Astrocyte (in vitro differentiated cells and primary cell): ENCODE measurements around the gene ANKRD52. TPM values are rescaled to one million over a fixed set of nuclear protein-coding genes. Genes with fewer than 3 reads are reported as not detected.

ENCODE experiments used
- DNase-seq: peaks from one replicate; pipeline ENCODE4 v3.0.0-alpha.2; 2010; ENCODE audit warnings: low read depth
- FAIRE-seq: peaks from 2 replicates; lab custom pipeline; 2011; peaks lifted over from hg19 to GRCh38; lab: Jason Lieb, UNC
- H2AFZ ChIP-seq: 2 replicates; pipeline ENCODE4 v1.6.0; 2012; ENCODE audit warnings: low read depth, low read length, inconsistent platforms
- H3K27ac ChIP-seq: 2 replicates; pipeline ENCODE4 v1.5.1; 2011; ENCODE audit warnings: low read depth, low read length, inconsistent platforms
- H3K27me3 ChIP-seq: 2 replicates; pipeline ENCODE4 v1.6.0; 2011; ENCODE audit warnings: low read length, inconsistent platforms; ENCODE audit not compliant: insufficient read depth
- H3K36me3 ChIP-seq: 2 replicates; pipeline ENCODE4 v1.5.1; 2011; ENCODE audit warnings: low read length, inconsistent platforms; ENCODE audit not compliant: insufficient read depth
- H3K4me1 ChIP-seq: 2 replicates; pipeline ENCODE4 v1.5.1; 2011; ENCODE audit warnings: low read length, inconsistent platforms; ENCODE audit not compliant: insufficient read depth
- H3K4me2 ChIP-seq: 2 replicates; pipeline ENCODE4 v1.6.0; 2012; ENCODE audit warnings: low read length, inconsistent platforms
- H3K4me3 ChIP-seq: 2 replicates; pipeline ENCODE4 v1.5.1; 2011; ENCODE audit warnings: low read depth, mild to moderate bottlenecking, low read length, inconsistent platforms; ENCODE audit not compliant: insufficient read depth
- H3K79me2 ChIP-seq: 2 replicates; pipeline ENCODE4 v1.6.0; 2012; ENCODE audit warnings: mild to moderate bottlenecking, low read length, inconsistent platforms; ENCODE audit not compliant: insufficient read depth
- H3K9ac ChIP-seq: 2 replicates; pipeline ENCODE4 v1.6.0; 2012; ENCODE audit warnings: mild to moderate bottlenecking, low read length, inconsistent platforms
- H3K9me3 ChIP-seq: 2 replicates; pipeline ENCODE4 v1.5.1; 2012; ENCODE audit warnings: low read depth, mild to moderate bottlenecking, low read length, inconsistent platforms; ENCODE audit not compliant: insufficient read depth
- H4K20me1 ChIP-seq: 2 replicates; pipeline ENCODE4 v1.6.0; 2012; ENCODE audit warnings: low read length, inconsistent platforms; ENCODE audit not compliant: insufficient read depth
- H3K27ac Mint-ChIP-seq: one replicate; pipeline ENCODE4 v1.8.0; 2021; ENCODE audit warnings: mild to moderate bottlenecking, mixed read lengths; ENCODE audit not compliant: unreplicated experiment
- H3K27me3 Mint-ChIP-seq: one replicate; pipeline ENCODE4 v1.8.0; 2021; ENCODE audit warnings: low read depth, mixed read lengths; ENCODE audit not compliant: unreplicated experiment
- H3K36me3 Mint-ChIP-seq: one replicate; pipeline ENCODE4 v1.8.0; 2021; ENCODE audit warnings: low read depth, mixed read lengths; ENCODE audit not compliant: unreplicated experiment
- H3K4me1 Mint-ChIP-seq: one replicate; pipeline ENCODE4 v1.8.0; 2021; ENCODE audit warnings: low read depth, mixed read lengths; ENCODE audit not compliant: unreplicated experiment
- H3K4me3 Mint-ChIP-seq: one replicate; pipeline ENCODE4 v1.8.0; 2021; ENCODE audit warnings: mild to moderate bottlenecking, moderate library complexity, mixed read lengths; ENCODE audit not compliant: unreplicated experiment
- H3K9me3 Mint-ChIP-seq: one replicate; pipeline ENCODE4 v1.8.0; 2021; ENCODE audit warnings: mild to moderate bottlenecking, mixed read lengths; ENCODE audit not compliant: unreplicated experiment
- EZH2 ChIP-seq: IDR thresholded peaks from 2 replicates; pipeline ENCODE4 v1.6.1; 2012; ENCODE audit warnings: mild to moderate bottlenecking, low read length, inconsistent platforms; ENCODE audit not compliant: insufficient read depth
- total RNA-seq: library from RNA; stranded (reverse); gene quantifications from 2 replicates; pipeline ENCODE4 v1.2.1, GENCODE V29; 2021
- TF ChIP-seq, protein P1 (sequence below): IDR thresholded peaks from 2 replicates; pipeline ENCODE4 v1.5.1; 2011; ENCODE audit warnings: low read depth, mild to moderate bottlenecking, inconsistent platforms, low read length, moderate library complexity; ENCODE audit not compliant: insufficient read depth

ANKRD52 gene
- total RNA-seq, 1 donor from 2014 or later: 105 TPM

DNA sequence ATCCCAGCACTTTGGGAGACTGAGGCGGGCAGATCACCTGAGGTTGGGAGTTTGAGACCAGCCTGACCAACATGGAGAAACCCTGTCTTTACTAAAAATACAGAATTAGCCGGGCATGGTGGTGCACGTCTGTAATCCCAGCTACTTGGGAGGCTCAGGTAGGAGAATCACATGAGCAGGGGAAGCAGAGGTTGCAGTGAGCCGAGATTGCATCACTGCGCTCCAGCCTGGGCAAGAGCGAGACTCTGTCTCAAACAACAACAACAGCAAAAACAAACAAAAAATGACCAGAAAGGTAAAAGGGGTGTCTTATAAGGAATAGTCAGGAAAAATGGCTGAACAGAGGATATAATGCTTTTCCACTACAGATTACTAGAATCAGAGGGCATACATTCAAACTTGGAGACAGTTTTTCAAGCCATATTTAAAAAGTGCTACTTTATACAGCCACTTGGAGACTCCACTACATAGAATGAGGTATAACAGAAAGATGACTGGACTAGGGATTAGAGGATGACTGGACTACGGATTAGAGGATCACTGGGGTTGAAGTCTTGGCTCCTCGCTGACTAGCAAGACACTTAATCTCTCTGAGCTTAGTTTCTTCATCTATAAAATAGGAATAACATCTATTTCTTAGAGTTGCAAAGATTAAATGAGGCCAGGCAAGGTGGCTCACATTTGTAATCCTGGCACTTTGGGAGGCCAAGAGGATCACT, 46.8 kb upstream of the ANKRD52 start:
- no peak overlapping the region for H3K9ac ChIP-seq
- no peak overlapping the region for H3K4me3 ChIP-seq
- H3K79me2 ChIP-seq: peaks cover 19% of the 10 kb centered on the region
- no peaks in the 10 kb centered on the region for H3K27me3 Mint-ChIP-seq
- no peaks in the 10 kb centered on the region for H3K27me3 ChIP-seq
- no peak overlapping the region for H3K4me3 Mint-ChIP-seq
- H3K9me3 Mint-ChIP-seq: no peaks in the 10 kb centered on the region
- TF ChIP-seq, protein P1, sequence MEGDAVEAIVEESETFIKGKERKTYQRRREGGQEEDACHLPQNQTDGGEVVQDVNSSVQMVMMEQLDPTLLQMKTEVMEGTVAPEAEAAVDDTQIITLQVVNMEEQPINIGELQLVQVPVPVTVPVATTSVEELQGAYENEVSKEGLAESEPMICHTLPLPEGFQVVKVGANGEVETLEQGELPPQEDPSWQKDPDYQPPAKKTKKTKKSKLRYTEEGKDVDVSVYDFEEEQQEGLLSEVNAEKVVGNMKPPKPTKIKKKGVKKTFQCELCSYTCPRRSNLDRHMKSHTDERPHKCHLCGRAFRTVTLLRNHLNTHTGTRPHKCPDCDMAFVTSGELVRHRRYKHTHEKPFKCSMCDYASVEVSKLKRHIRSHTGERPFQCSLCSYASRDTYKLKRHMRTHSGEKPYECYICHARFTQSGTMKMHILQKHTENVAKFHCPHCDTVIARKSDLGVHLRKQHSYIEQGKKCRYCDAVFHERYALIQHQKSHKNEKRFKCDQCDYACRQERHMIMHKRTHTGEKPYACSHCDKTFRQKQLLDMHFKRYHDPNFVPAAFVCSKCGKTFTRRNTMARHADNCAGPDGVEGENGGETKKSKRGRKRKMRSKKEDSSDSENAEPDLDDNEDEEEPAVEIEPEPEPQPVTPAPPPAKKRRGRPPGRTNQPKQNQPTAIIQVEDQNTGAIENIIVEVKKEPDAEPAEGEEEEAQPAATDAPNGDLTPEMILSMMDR: no peak
- TF ChIP-seq EZH2: no peak
- H3K4me1 Mint-ChIP-seq: peaks cover 6% of the 10 kb centered on the region
- no peak for FAIRE-seq
- H3K4me1 ChIP-seq: peaks cover 8% of the 10 kb centered on the region
- no peak for DNase-seq
- H3K4me2 ChIP-seq: no peak overlapping the region
- H3K36me3 ChIP-seq: peaks cover 36% of the 10 kb centered on the region
- H3K36me3 Mint-ChIP-seq: peaks cover 12% of the 10 kb centered on the region
- no peaks in the 10 kb centered on the region for H4K20me1 ChIP-seq
- H3K27ac Mint-ChIP-seq: no peak overlapping the region
- H3K27ac ChIP-seq: no peak overlapping the region
- H3K9me3 ChIP-seq: no peaks in the 10 kb centered on the region
- no peak overlapping the region for H2AFZ ChIP-seq

DNA sequence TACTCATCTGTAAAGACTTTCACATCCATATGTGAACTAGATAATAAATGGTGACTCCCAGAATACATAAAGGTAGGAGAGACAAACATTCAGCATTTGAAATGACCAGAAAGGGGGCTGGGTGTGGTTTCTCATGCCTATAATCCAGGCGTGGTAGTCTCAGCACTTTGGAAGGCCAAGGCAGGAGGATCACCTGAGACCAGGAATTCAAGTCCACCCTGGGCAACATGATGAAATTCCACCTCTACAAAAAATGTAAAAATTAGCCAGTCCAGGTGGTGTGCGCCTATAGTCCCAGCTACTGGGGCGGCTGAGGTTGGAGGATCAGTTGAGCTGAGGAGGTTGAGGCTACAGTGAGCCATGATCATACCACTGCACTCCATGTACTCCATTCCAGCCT, 46.1 kb upstream of the ANKRD52 start:
- FAIRE-seq (no peak), DNase-seq (no peak)
- Mint-ChIP-seq H3K27me3 (no peaks in the 10 kb centered on the region), H3K4me1 (peaks cover 6% of the 10 kb centered on the region), H3K4me3 (no peak overlapping the region), H3K27ac (peak overlapping the region; percentile 47), H3K9me3 (no peaks in the 10 kb centered on the region), H3K36me3 (peaks cover 10% of the 10 kb centered on the region)
- Histone ChIP-seq H3K27me3 (no peaks in the 10 kb centered on the region), H3K4me1 (peaks cover 9% of the 10 kb centered on the region), H3K36me3 (peaks cover 34% of the 10 kb centered on the region), H3K9me3 (no peaks in the 10 kb centered on the region), H2AFZ (no peak overlapping the region), H3K9ac (no peak overlapping the region), H3K79me2 (peaks cover 25% of the 10 kb centered on the region), H3K27ac (no peak overlapping the region), H4K20me1 (peaks cover 2% of the 10 kb centered on the region), H3K4me3 (no peak overlapping the region), H3K4me2 (no peak overlapping the region)
- TF ChIP-seq, protein P1: no peak
- TF ChIP-seq EZH2: no peak
